ENCODE measurements around the gene PHACTR1. TPM values are rescaled to one million over a fixed set of nuclear protein-coding genes. Genes with fewer than 3 reads are reported as not detected.

The PHACTR1 gene
- total RNA-seq, 1 experiment from 2014 or later = 2.6 TPM

DNA sequence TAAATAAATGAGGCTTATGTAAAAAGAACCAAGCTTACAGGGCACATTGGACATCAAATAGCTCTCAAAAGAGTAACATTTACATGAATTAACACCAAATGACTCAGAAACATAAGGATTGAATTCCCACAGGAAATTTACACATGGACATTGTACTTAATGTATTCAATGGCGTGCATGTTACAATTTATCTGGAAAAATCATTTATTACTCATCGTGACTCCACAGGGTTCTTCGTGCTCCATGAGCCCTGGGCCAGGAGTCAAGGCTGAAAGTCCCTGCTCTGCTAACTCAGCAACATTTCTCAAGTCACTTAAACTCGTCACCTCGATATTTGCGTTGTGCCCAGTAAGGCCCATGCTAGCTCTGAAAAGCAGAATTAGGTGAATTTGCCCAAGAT, 158.5 kb downstream of the PHACTR1 start:
- Histone ChIP-seq H3K9me3 (ENCODE audit: low read depth, low read length, poor library complexity, severe bottlenecking) (no peaks in the 10 kb centered on the region), H3K36me3 (ENCODE audit: insufficient read depth, low read length, poor library complexity, severe bottlenecking) (no peaks in the 10 kb centered on the region), H3K27me3 (replicated peaks; ENCODE audit: insufficient read depth, low read depth, low read length, poor library complexity) (no peaks in the 10 kb centered on the region), H3K27ac (ENCODE audit: low read depth, low read length, poor library complexity, severe bottlenecking) (no peak overlapping the region), H3K4me1 (ENCODE audit: insufficient read depth, low read length, poor library complexity, severe bottlenecking) (no peaks in the 10 kb centered on the region), H3K4me3 (ENCODE audit: low read depth, low read length, poor library complexity, severe bottlenecking) (no peak overlapping the region)
- POLR2A ChIA-PET (ENCODE audit: low non-redundant PET) = no interaction called here
- CTCF ChIA-PET = no interaction called here
- TF ChIP-seq CTCF (conservative IDR thresholded peaks at IDR 0.05; ENCODE audit: low read depth, low read length) (no peak), EZH2 (IDR thresholded peaks at IDR 0.05; ENCODE audit: borderline replicate concordance, low read depth, low read length, poor library complexity, severe bottlenecking) (no peak)
- no TSS peak for BruUV-seq (replicated peaks)
- intact Hi-C loops (cut with micrococcal nuclease; ENCODE audit: unreplicated experiment) = no loop called here
- peak; percentile 49 for DNase-seq (ENCODE audit: low spot score)

- no peak for TF ChIP-seq EZH2 (IDR thresholded peaks at IDR 0.05; ENCODE audit: borderline replicate concordance, low read depth, low read length, poor library complexity, severe bottlenecking)
- TF ChIP-seq CTCF (conservative IDR thresholded peaks at IDR 0.05; ENCODE audit: low read depth, low read length) = no peak
- H3K27me3 ChIP-seq (replicated peaks; ENCODE audit: insufficient read depth, low read depth, low read length, poor library complexity) = no peaks in the 10 kb centered on the region
- no peak overlapping the region for H3K4me3 ChIP-seq (ENCODE audit: low read depth, low read length, poor library complexity, severe bottlenecking)
- no TSS peak for BruUV-seq (replicated peaks)
- no peak overlapping the region for H3K27ac ChIP-seq (ENCODE audit: low read depth, low read length, poor library complexity, severe bottlenecking)
- intact Hi-C loops (cut with micrococcal nuclease; ENCODE audit: unreplicated experiment) = no loop called here
- CTCF ChIA-PET = no interaction called here
- H3K36me3 ChIP-seq (ENCODE audit: insufficient read depth, low read length, poor library complexity, severe bottlenecking) = no peaks in the 10 kb centered on the region
- no peaks in the 10 kb centered on the region for H3K9me3 ChIP-seq (ENCODE audit: low read depth, low read length, poor library complexity, severe bottlenecking)
- no peak for DNase-seq (ENCODE audit: low spot score)
- POLR2A ChIA-PET (ENCODE audit: low non-redundant PET) = no interaction called here
- no peaks in the 10 kb centered on the region for H3K4me1 ChIP-seq (ENCODE audit: insufficient read depth, low read length, poor library complexity, severe bottlenecking)
Measured at GRCh38 chr6:12878741-12879140, 162.2 kb downstream of the PHACTR1 start.

GRCh38 chr6:12882761-12883290, 166.3 kb downstream of the PHACTR1 start:
- intact Hi-C loops (cut with micrococcal nuclease; ENCODE audit: unreplicated experiment) = no loop called here
- CTCF ChIA-PET = no interaction called here
- no TSS peak for BruUV-seq (replicated peaks)

More at GRCh38 chr6:12882761-12883290, 166.3 kb downstream of the PHACTR1 start:
- no peaks in the 10 kb centered on the region for H3K36me3 ChIP-seq (ENCODE audit: insufficient read depth, low read length, poor library complexity, severe bottlenecking)
- no peak for DNase-seq (ENCODE audit: low spot score)
- no peak overlapping the region for H3K4me3 ChIP-seq (ENCODE audit: low read depth, low read length, poor library complexity, severe bottlenecking)
- no peak for TF ChIP-seq CTCF (conservative IDR thresholded peaks at IDR 0.05; ENCODE audit: low read depth, low read length)
- no peaks in the 10 kb centered on the region for H3K9me3 ChIP-seq (ENCODE audit: low read depth, low read length, poor library complexity, severe bottlenecking)
- peaks cover 8% of the 10 kb centered on the region for H3K4me1 ChIP-seq (ENCODE audit: insufficient read depth, low read length, poor library complexity, severe bottlenecking)
- no peak overlapping the region for H3K27ac ChIP-seq (ENCODE audit: low read depth, low read length, poor library complexity, severe bottlenecking)
- POLR2A ChIA-PET (ENCODE audit: low non-redundant PET) = no interaction called here
- no peaks in the 10 kb centered on the region for H3K27me3 ChIP-seq (replicated peaks; ENCODE audit: insufficient read depth, low read depth, low read length, poor library complexity)
